MCF 10A (cell line): ENCODE measurements around the gene GLYATL1B. TPM values are rescaled to one million over a fixed set of nuclear protein-coding genes. Genes with fewer than 3 reads are reported as not detected.
"Not testable (repeated sequence)": the region's sequence is repeated elsewhere in the genome, so short reads cannot be mapped to it uniquely, and the experiment has no call there.

Experiments used
- BruUV-seq: library from RNA; stranded (reverse); fragments of 400-500 nt; replicated peaks from 2 replicates; lab custom pipeline; 2021; lab: Mats Ljungman, UMichigan
- CTCF ChIA-PET: fragments of 300-600 bp; sonication (Branson Sonifier 250); formaldehyde crosslinking; extraction: SDS; loops from one replicate; lab custom pipeline; 2021; ENCODE audit warnings: antibody characterized with exemption, inconsistent platforms; lab: Yijun Ruan, JAX
- POLR2A ChIA-PET: fragments of 300-600, 350-650 bp; sonication (Branson Sonifier 250); formaldehyde crosslinking; extraction: SDS; loops from one replicate; lab custom pipeline; 2020; ENCODE audit warnings: antibody characterized with exemption, inconsistent platforms; lab: Yijun Ruan, JAX
- DNase-seq: peaks from one replicate; pipeline ENCODE4 v3.0.0-alpha.2; 2018; ENCODE audit not compliant: unreplicated experiment
- H3K27ac Mint-ChIP-seq: one replicate; pipeline ENCODE4 v1.8.0; 2022; ENCODE audit warnings: mild to moderate bottlenecking, low read depth, mixed read lengths; ENCODE audit not compliant: unreplicated experiment
- H3K27me3 Mint-ChIP-seq: one replicate; pipeline ENCODE4 v1.8.0; 2022; ENCODE audit warnings: mixed read lengths; ENCODE audit not compliant: insufficient read depth, unreplicated experiment
- H3K36me3 Mint-ChIP-seq: one replicate; pipeline ENCODE4 v1.8.0; 2022; ENCODE audit warnings: mild to moderate bottlenecking, moderate library complexity, mixed read lengths; ENCODE audit not compliant: insufficient read depth, unreplicated experiment
- H3K4me1 Mint-ChIP-seq: one replicate; pipeline ENCODE4 v1.8.0; 2022; ENCODE audit warnings: mixed read lengths; ENCODE audit not compliant: insufficient read depth, unreplicated experiment
- H3K4me3 Mint-ChIP-seq: one replicate; pipeline ENCODE4 v1.8.0; 2022; ENCODE audit warnings: mild to moderate bottlenecking, moderate library complexity, mixed read lengths; ENCODE audit not compliant: unreplicated experiment
- H3K9me3 Mint-ChIP-seq: one replicate; pipeline ENCODE4 v1.8.0; 2022; ENCODE audit warnings: mixed read lengths; ENCODE audit not compliant: unreplicated experiment
- CTCF ChIP-seq: fragments of 200-600 bp; IDR thresholded peaks from one replicate; pipeline ENCODE4 v1.8.0; 2022; ENCODE audit warnings: antibody characterized with exemption, mild to moderate bottlenecking; ENCODE audit not compliant: unreplicated experiment
- intact Hi-C: fragments of 100-400 bp; cut with micrococcal nuclease; formaldehyde crosslinking; loops from 2 replicates; pipeline ENCODE4 v1.14.1; 2022
- total RNA-seq: library from RNA; stranded (reverse); gene quantifications from 2 replicates; pipeline ENCODE4 v1.2.3, GENCODE V29; 2022

The GLYATL1B gene
- total RNA-seq, 1 experiment from 2014 or later, result not detected

GRCh38 chr11:59135648-59136461 lies 49.7 kb downstream of the GLYATL1B start:
- Mint-ChIP-seq H3K4me3 (no peak overlapping the region), H3K4me1 (peaks cover 6% of the 10 kb centered on the region), H3K36me3 (peaks cover 25% of the 10 kb centered on the region), H3K9me3 (peaks cover 14% of the 10 kb centered on the region), H3K27ac (peak overlapping the region; percentile 24), H3K27me3 (no peaks in the 10 kb centered on the region)
- intact Hi-C loops, result loop anchor here (1.0 to 5.0 kb wide), 3 partner anchors 39 to 459 kb away; no protein-coding TSS in a partner anchor
- POLR2A ChIA-PET, result interaction anchor here (0.7 to 1.0 kb wide), 3 partner anchors 25 to 130 kb away, joined by 3 read pairs; partner anchors contain the start of gene FAM111B
- DNase-seq, result peak; percentile 73
- TF ChIP-seq CTCF, result peak; percentile 98
- CTCF ChIA-PET, result interaction anchor here (0.5 to 3.9 kb wide), 56 partner anchors 9 to 1614 kb away, joined by 3 to 36 read pairs (median 4); partner anchors contain the start of genes FAM111B, GLYATL2 and LPXN
- BruUV-seq, result no TSS peak

GRCh38 chr11:59136551-59136950 lies 50.4 kb downstream of the GLYATL1B start:
- BruUV-seq, H3K4me3 Mint-ChIP-seq, POLR2A ChIA-PET, DNase-seq, H3K27me3 Mint-ChIP-seq, H3K27ac Mint-ChIP-seq: not testable (repeated sequence)
- peaks cover 13% of the 10 kb centered on the region for H3K4me1 Mint-ChIP-seq
- CTCF ChIA-PET, result interaction anchor here (0.7 to 3.9 kb wide), 38 partner anchors 9 to 1614 kb away, joined by 3 to 36 read pairs (median 6); partner anchors contain the start of genes FAM111B and LPXN
- intact Hi-C loops, result loop anchor here (1.0 to 5.0 kb wide), 3 partner anchors 39 to 459 kb away; no protein-coding TSS in a partner anchor
- peaks cover 12% of the 10 kb centered on the region for H3K9me3 Mint-ChIP-seq
- H3K36me3 Mint-ChIP-seq, result peaks cover 20% of the 10 kb centered on the region

- TF ChIP-seq CTCF, result no peak
- CTCF ChIA-PET, result interaction anchor here (0.9 to 3.4 kb wide), 3 partner anchors 20 to 47 kb away, joined by 3 to 28 read pairs (median 8); no protein-coding TSS in a partner anchor
Observed at GRCh38 chr11:59137190-59137589, 51.1 kb downstream of the GLYATL1B start.

GRCh38 chr11:59138643-59139042 lies 52.5 kb downstream of the GLYATL1B start:
- BruUV-seq, result no TSS peak
- Mint-ChIP-seq H3K9me3 (no peaks in the 10 kb centered on the region), H3K27me3 (no peaks in the 10 kb centered on the region), H3K4me1 (peaks cover 24% of the 10 kb centered on the region), H3K36me3 (peaks cover 14% of the 10 kb centered on the region), H3K27ac (no peak overlapping the region), H3K4me3 (no peak overlapping the region)
- intact Hi-C loops, result loop anchor here (5.0 kb wide), 1 partner anchor 461 kb away; no protein-coding TSS in a partner anchor
- no peak for TF ChIP-seq CTCF
- ChIA-PET CTCF (interaction anchor here (0.5 to 1.8 kb wide), 5 partner anchors 25 to 677 kb away, joined by 3 to 8 read pairs (median 4); no protein-coding TSS in a partner anchor), POLR2A (no interaction called here)
- DNase-seq, result no peak

More at GRCh38 chr11:59137190-59137589, 51.1 kb downstream of the GLYATL1B start:
- no peak for DNase-seq
- Mint-ChIP-seq H3K4me3 (no peak overlapping the region), H3K27ac (no peak overlapping the region), H3K4me1 (peaks cover 18% of the 10 kb centered on the region), H3K36me3 (peaks cover 20% of the 10 kb centered on the region), H3K9me3 (peaks cover 8% of the 10 kb centered on the region), H3K27me3 (no peaks in the 10 kb centered on the region)
- POLR2A ChIA-PET, result no interaction called here
- no TSS peak for BruUV-seq
- intact Hi-C loops, result loop anchor here (5.0 kb wide), 1 partner anchor 460 kb away; no protein-coding TSS in a partner anchor
